A549 treated with dexamethasone at 1 μM for 4 hours (cell line): ENCODE measurements around the gene DAZAP2. TPM values are rescaled to one million over a fixed set of nuclear protein-coding genes. Genes with fewer than 3 reads are reported as not detected.

Source experiments
- total RNA-seq: library from RNA; stranded (reverse); fragments of 200-300 nt; extraction: Qiagen RNA extraction; gene quantifications from 5 replicates; pipeline ENCODE4 v1.2.3, GENCODE V29; 2022

DAZAP2 gene, protein sequence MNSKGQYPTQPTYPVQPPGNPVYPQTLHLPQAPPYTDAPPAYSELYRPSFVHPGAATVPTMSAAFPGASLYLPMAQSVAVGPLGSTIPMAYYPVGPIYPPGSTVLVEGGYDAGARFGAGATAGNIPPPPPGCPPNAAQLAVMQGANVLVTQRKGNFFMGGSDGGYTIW
- total RNA-seq = 338 to 361 TPM (median 341 TPM) in 5 replicates

DNA sequence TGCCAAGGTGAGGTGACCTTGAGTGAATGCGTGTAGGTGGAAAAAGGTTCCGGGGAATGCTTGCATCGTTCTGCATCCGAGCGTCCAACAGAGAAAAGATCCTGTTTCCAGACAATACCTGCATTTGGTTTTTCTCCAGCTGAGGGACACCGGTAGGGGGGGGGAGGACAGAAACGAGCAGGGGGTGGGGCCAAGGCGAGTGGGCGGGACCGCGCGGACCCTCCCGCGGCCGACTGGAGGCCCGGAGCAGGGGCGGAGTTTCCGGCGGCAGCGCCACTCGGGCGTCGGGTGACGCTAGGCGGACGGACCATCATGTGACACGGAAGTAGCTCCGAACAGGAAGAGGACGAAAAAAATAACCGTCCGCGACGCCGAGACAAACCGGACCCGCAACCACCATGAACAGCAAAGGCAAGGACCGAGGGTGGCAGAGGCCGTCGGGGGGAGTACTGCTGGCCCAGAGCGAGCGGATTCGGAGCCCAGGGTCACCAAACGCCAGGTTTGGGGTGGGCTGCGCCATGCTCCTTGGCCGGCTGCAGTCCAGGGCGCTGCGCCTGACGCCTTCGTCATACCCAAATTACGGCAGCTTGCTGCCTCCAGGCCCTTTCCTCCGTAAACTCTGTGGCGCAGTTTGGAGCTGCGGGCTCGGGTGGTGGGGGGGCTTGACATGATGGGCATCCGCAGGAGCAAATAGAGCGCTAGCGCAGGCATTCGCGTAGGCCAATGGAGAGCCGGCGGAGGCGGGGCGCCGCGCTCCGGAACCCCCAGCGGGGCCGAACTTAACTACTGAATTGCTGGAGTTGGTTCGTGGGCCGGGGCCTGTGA is at the start of gene DAZAP2:
Gene DAZAP2, plus strand, starts transcription at position 317 of the 825 bp plus-strand sequence. Its CDS starts 82 bp downstream, at position 399.

DNA sequence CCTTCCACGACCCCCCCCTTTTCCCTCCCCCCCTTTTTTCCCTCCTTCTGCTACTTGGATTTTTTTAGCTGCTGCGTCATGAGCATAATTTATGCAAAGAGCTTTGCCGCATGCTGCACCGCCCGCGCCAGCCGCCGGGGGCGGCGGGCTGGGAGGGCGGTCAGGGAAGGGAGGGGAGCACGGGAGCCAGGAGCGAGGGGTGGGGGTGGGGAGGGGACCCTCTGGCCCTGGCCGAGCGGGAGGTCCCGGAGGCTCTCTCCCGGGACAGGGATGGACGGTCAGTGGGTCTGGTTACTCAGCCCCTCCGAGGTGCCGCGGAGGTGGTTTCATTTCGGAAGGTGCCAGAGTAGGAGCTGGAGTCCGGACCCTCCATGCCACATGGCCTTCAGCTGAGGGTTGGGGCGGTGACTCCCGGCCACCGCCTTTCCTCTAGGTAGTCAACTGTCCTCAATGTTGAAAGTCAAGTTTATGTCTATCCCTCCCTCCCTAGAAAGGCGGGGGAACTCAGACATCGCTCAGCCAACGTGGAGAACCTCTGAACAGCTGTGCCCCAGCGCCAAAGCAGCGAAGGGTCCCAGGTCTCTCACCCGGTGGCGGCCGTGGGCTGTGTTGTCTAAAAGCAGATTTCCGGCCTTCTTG is 20.5 kb upstream of the DAZAP2 start, which contains the start of gene POU6F1:
Gene POU6F1, minus strand, starts transcription at position 95 of the 639 bp plus-strand sequence. CDS start 11,226 bp downstream, outside the sequence.

GRCh38 chr12:51270067-51270950 is 31.7 kb downstream of the DAZAP2 start, which contains the start of gene SMAGP:
TSS of gene SMAGP (minus strand) at chr12:51270415. CDS start at chr12:51269278, 1,137 bp downstream.

Other genes starting within 250 kb of the DAZAP2 start
- 16.2 to 22.8 TPM (median 20.2 TPM) in 5 replicates for gene SLC11A2, start 212.4 kb upstream of the DAZAP2 start, total RNA-seq
- 18.6 to 25.1 TPM (median 22.1 TPM) in 5 replicates for gene LETMD1, start 190.5 kb upstream of the DAZAP2 start, total RNA-seq
- 10.5 to 15.2 TPM (median 13.3 TPM) in 5 replicates for gene CSRNP2, start 155.2 kb upstream of the DAZAP2 start, total RNA-seq
- 17.6 to 21.6 TPM (median 21.1 TPM) in 5 replicates for gene TFCP2, start 65.7 kb upstream of the DAZAP2 start, total RNA-seq
- 0.61 to 2.3 TPM (median 1.5 TPM) in 5 replicates for gene POU6F1, start 20.8 kb upstream of the DAZAP2 start, total RNA-seq
- 22.5 to 30.3 TPM (median 25.6 TPM) in 5 replicates for gene SMAGP, start 31.6 kb downstream of the DAZAP2 start, total RNA-seq
- gene BIN2, start 85.3 kb downstream of the DAZAP2 start, total RNA-seq = 0.14 to 0.23 TPM (median 0.19 TPM) in 5 replicates
- not detected in 5 replicates for gene CELA1, start 107.9 kb downstream of the DAZAP2 start, total RNA-seq
- 2.5 to 4.0 TPM (median 2.6 TPM) in 5 replicates for gene GALNT6, start 152.6 kb downstream of the DAZAP2 start, total RNA-seq
- gene SLC4A8, start 186.0 kb downstream of the DAZAP2 start, total RNA-seq = 1.3 to 2.7 TPM (median 2.3 TPM) in 5 replicates